ENCODE data around the gene DOCK11.
"Not testable (repeated sequence)": the region's sequence is repeated elsewhere in the genome, so short reads cannot be mapped to it uniquely, and the experiment has no call there.

The DOCK11 gene
- total RNA-seq, result 291 to 401 reads per million in 2 donors

DNA sequence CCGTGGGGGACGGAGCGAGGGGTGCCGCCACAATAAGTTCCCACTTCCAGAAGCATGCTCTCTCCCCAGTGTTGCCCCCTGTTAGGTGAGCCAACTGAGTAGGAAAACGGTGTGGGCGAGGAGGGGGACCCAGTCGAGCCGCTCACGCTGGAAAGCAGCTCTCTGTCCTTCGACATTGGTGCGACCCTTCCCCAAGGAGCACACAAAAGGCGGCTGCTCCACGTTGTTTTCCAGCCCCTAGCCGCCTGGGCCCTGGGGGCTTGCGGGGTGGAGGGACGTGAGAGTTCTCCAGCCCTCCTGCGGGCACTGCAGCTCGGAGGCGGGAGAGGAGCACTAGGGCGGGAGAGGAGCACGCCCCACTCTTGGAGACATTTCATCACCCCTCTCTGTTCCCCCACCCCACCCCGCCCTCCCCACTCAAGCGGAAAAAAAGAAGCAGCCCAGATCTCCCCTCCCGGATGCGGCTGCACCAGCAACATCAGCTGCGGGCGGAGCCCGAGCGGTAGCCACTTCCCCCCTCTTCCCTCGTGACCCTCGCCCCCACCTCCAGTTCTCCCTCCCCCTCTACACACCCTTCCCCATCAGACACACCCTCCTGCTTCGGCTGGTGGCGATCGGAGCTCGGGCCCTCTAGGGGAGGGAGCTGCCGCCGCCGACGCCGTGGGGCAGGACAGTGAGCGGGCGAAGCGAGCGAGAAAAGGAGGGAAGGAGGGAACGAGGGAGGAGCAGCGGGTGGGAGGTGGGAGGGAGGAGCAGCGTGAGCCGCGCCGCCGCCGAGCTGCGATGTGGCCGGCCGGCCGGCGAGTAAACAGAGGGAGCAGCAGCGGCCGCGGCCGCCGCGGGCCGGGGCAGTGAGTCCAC is at the start of gene DOCK11:
Gene DOCK11, plus strand, starts transcription at position 755 of the 861 bp plus-strand sequence. CDS start 157 bp downstream, outside the sequence.
- DNase-seq, result peak; percentile 57 to 95 (median 74)

DNA sequence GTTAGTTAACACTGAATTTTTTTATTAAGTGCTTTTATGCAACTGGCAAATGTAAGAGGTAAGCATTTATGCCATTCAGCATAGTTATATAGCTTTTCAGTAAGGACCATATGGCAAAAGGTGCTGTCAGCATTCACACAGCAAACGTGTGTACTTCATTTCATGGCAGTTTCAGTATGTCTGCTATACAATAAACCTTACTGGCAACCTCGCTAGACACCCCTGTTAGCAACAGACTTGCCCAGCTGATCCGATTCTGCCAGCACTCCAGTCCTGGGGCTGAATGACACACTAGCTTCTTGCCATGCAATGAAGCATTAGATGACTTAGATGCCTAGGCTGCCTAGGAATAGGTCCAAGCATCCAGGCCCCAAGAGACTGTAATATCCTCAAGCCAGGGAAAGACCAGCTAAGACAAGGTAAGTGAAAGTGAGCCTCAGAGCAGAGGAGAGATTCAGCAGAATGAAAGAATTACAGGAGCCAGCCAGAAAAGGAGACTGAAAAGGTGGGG is 47.3 kb upstream of the DOCK11 start:
- DNase-seq, result no peak

DNA sequence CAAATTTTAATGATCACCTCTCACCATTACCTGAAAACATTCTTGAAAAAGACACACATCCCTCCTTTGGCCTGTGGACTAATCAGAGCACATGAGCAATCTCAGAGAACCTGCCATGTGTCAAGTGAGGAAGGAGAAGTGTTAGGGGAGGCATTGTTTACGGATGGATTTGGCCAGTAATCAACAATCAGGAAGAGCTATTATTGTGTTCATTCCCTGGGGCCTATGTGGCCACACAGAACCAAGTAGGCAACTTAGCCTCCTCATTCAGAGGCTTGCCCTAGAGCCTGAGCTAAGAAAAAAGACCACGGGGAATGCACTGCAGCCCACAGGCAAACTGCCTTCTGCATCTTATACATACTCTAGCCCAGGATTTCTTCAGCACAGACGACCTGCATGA is 40.6 kb upstream of the DOCK11 start:
- no peak for DNase-seq

DNA sequence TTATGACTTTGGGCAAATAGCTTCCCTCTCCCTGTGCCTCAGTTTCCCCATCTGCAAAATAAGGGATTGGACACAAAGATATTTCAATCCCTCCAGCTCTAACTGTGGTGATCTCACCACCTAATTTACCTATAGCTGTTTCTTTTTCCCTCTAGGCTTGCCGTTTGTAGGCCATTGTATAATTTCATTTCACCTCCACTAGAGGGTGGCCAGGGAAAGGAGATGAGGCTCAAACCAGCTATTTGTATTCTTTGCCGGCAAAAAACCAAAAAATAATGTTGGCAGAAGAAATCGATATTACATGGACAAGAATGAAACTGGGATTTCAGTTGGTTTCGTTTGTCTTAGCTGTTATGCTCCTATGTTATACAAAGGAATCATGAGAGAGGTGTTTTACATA is 36.1 kb upstream of the DOCK11 start:
- peak in 3 of 5 experiments; percentile 3 to 53 (median 13) for DNase-seq

DNA sequence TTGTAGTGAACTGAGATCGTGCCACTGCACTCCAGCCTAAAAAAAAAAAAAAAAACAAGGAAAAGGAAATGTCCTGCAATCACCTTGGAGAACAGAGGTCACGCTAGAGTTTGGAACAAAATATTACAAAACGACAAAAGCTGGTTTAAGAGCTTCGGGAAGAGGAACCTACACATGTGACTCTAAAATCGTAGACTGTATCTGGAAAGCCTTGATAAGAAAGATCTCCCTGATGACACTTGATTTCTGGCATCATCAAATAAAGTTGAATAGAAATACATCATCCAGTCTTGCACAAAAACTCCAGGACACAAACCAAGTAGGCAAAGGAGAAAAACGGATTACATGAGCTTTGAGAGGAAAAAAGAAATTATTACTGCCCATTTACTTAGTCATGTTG is 31.1 kb upstream of the DOCK11 start:
- DNase-seq, result no peak

DNA sequence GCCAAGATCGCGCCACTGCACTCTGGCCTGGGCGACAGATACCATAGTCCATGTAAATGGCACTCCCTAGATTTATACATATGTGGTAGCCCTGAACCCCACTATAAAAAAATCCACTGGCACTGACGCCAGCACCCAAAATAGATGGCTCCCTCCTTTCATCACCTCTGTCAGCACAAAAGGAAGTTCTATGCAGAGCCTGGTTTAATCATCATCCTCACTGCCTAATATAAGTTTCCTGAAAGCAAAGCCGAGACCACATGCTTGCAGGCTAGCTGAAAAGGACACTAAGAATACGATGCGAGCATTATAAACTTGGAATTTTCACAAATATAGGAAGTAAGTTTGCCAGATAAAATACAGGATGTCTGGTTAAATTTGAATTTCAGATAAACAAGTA is 27.5 kb upstream of the DOCK11 start:
- DNase-seq, result no peak

DNA sequence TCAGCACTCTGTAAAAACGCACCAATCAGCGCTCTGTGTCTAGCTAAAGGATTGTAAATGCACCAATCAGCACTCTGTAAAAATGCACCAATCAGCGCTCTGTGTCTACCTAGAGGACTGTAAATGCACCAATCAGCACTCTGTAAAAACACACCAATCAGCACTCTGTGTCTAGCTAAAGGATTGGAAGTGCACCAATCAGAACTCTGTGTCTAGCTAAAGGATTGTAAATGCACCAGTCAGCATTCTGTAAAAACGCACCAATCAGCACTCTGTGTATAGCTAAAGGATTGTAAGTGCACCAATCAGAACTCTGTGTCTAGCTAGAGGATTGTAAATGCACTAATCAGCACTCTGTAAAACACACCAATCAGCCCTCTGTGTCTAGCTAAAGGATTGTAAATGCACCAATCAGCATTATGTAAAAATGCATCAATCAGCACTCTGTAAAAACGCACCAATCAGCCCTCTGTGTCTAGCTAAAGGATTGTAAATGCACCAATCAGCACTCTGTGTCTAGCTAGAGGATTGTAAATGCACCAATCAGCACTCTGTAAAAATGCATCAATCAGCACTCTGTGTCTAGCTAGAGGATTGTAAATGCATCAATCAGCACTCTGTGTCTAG is 24.8 kb upstream of the DOCK11 start:
- not testable (repeated sequence) for DNase-seq

DNA sequence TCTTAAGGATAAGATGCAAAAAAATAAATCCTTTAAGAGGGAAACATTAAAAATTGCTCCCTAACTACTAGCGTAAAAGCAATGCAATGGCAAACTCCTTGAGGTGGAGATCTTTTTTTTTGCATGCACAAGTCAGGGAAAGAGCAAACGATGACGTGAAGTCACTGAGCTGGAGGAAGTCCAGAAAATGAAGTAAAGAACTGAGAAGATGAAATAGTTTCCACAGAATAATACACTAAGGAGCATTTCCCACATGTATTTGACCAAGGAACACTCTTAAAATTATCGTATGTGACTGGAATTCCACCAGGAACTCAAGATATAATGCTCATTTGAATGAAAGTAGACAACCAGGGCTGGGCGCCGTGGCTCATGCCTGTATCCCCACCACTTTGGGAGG is 21.0 kb upstream of the DOCK11 start:
- DNase-seq, result no peak

DNA sequence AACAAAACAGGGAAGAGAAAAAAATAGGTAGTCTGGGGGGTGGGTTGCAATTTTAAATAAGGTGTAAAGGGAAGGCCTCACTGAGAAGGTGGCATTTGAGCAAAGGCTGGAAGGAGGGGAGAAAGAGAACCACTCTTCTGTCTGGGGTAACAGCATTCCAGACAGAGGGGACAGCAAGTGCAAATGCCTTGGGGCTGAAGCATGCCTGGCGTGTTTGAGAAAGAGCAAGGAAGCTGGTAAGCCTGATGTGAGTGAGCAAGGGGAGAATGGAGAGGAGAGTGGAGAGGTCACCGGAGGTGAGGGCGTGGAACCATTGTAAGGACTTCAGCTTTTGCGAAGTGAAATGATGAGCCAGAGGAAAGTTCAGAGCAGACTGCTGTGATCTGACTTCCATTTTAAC is 19.7 kb upstream of the DOCK11 start:
- no peak for DNase-seq

DNA sequence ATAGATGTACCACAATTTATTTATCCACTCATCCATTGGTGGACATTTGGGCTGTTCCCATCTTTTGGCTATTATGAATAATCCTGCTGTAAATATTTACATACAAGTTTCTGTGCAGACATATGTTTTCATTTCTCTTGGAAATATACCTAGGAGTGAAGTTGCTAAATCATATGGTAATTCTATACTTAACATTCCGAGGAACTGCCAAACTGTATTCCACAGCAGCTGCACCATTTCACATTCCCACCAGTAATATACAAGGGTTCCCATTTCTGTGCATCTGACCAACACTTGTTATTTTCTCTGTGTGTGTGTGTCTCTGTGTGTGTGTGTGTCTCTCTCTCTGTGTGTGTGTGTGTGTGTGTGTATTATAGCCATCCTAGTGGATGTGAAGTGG is 15.4 kb upstream of the DOCK11 start:
- DNase-seq, result no peak

DNA sequence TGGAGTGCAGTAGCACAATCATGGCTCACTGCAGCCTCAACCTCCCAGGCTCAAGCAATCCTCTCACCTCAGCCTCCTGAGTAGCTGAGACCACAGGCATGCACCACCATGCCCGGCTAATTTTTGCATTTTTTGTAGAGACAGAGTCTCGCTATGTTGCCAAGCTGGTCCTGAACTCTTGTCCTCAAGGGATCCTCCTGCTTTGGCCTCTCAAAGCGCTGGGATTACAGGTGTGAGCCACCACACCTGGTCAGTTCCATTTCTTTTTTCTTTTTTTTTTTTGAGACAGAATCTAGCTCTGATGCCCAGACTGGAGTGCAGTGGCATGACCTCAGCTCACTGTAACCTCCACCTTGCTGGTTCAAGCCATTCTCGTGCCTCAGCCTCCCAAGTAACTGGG is 13.2 kb upstream of the DOCK11 start:
- DNase-seq, result not testable (repeated sequence)

DNA sequence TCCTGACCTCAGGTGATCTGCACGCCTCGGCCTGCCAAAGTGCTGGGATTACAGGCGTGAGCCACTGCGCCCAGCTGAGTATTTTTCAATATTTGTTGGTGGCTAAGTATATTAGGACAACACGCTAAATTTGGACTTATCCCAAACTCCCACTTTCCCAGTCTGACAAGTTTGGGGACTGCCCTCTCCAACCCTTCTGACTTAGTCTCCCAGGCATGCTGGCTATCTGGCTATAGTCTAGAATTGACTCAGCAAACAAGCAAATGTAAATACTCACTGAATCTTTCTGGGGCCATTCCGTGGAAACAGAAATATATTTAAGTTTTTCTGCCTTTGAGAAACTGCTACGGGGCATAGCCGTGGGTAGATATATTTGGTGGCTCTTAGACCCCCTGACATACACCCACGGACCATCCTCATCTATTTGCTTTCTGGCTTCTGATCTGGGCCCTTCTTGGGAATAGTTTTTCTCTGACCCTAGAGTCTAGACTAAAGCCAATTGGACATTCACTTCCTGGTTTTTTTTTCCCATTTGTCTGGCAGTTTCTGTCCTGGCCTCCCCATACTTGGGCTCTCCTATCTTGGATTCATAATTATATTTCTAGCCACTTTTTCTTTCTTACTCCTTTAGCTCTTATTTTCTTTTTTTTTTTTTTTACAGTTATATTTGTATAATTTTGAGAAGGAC is 11.3 kb upstream of the DOCK11 start:
- no peak for DNase-seq

DNA sequence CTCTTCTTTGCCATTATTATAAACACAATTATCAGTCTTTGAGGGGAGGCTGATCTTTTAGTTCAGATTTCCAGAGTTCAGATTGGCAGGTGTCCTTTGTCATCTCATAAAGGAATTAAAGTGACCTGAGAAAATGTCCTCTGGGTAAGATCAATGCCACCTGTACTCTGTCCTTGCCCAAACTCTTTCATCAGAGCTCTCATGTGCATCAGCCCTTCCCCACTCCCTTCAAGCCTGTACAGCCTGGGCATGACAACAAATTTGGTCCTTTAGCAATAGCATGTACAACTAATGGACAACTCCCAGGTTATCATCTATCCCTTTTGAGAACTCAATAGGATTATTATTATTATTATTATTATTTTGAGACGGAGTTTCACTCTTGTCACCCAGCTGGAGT is 8.9 kb upstream of the DOCK11 start:
- not testable (repeated sequence) for DNase-seq

DNA sequence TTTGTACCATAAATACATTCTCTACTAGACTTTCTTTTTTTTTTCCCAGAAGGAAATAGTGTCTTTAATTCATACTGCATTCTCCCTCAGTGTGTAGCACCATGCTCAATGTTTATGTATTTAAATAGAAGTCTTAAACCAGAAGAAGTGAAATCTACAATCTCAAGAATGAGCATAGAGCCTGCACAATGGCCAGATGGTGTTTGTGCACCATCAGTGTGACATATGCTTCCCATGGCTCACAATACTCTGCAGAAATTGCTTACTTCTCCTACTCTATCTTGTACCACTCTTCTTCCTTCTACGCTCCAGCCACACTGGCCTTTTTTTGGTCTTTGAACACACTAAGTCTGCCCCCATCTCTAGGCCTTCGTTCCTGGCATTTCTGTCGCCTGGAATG is 2.6 kb upstream of the DOCK11 start:
- DNase-seq, result no peak

DNA sequence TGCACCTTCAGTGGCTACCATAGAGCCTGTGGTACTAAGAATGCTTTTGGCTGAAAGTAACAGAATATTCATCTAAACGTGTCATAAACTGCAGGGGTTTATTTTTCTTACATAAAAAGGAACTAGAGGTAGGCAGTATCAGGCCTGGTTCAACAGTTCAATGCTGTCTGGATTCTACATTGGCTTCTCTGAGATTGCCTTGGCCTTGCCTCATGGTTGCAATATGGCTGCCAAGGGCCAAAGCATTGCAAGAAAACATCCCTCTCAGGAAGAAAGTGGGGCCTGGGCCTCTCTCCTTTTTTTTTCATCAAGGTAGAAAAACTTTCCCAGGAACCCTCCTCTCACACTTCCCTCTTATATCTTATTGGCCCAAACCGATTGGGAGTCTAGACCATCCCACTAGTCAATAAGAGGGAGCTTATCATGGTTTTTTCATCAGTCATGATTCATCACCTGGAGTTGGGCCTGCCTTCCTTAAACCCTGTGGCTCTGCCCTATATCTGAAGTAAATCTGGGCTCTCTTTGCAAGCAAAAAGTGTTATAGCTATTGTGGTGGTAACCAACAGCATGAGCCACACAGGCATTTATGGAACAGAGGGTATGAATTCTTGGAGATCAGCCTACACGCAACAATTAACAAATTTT is 1.8 kb upstream of the DOCK11 start:
- DNase-seq, result no peak

DNA sequence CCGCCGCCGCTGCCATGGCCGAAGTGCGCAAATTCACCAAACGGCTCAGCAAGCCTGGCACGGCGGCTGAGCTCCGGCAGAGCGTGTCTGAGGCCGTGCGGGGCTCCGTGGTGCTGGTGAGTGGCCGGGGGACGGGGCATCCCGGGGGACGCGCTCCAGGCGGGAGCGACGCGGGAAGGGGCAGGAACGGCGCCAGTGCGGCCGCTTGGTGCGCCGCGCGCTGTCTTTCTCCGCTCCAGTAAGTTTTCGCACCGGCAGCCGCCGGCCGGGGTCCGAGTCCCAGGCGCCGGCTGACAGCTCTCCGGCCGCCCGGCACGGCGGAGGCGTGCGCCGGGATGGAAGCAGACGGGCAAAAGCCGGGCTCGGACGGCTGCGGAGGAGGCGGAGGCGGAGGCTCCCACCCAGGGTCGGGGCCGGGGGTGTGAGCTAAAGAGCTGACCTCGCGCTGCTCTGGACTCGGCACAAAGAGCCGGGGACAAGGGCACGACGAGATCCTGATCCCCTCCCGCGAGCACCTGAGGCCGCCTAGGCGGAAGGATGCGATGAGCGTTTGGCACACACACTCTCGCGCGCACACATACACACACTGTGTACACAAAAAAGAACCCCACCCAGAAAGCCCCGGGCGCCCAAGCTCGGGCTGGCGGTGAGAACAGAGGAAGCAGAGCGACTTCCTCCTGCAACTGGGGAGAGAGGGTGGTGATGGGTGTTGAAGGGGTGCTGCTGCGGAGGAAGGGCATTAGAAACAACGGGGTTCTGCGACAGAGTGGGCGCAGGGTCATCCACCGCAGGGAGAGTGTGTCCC is 545 bp downstream of the DOCK11 start:
- peak; percentile 37 to 93 (median 70) for DNase-seq

DNA sequence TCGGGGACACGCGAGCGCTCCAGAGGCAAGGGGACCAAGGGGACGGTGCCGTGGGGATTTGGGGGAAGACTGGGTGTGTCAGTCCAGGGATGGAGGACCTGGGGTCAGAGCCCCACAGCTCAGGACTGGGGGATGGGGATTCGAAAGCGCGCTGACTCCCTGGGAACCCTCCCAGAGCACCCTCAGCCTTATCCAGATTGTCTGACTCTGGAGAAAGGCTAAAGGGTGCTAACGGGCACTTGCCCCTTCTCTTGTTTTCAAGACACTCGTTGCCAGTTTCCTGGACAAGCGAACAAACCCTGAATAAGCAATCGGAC is 1.1 kb downstream of the DOCK11 start:
- no peak for DNase-seq

DNA sequence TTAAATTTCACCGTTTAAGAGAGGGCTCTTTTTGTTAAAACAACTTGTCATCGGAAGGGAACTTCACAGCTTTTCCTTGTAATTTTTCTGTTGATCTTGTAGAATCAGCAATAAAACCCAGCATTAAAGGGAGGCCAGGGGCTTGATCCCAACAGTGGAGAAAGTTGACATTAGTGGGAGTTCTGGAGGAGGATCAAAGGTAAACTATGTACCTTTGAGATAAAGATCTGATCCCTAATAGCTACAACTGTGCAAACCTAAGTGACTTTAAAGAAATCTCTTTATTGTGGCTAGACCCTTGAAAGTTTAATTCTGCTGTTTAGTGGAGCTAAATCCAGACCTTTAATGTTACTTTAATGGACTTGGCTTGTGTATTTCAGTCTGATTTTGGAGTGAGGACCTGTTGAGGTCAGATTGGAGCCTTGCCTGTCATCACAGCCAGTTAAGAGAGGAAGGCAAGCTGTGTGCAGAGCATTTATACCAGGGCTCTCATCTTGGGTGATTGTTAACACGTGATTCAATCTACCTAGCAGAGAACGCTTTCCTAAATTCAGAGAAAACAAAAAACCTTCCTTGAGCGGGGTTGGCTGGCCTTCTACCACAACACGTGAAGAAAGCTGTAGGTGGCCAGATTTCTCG is 1.7 kb downstream of the DOCK11 start:
- DNase-seq, result peak in 2 of 5 experiments; percentile 7 to 82

DNA sequence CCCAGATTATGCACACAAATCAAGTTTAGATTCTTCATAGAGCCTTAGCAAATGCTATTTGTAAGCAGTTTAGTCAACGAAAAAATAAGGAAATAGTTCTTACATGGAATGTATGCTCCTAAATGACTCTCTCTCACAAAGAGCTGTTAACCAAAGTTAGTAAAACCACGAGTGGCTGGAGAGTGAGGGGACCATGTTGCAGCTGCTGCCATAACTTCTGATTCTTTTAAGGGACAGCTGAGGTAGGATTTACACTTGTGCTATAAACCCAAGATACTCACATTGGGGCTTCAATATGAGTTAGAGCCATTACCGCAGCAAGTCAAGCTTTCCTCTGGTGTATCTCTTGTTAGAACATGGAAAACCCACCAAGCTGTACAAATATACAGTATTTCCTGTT is 2.7 kb downstream of the DOCK11 start:
- no peak for DNase-seq

DNA sequence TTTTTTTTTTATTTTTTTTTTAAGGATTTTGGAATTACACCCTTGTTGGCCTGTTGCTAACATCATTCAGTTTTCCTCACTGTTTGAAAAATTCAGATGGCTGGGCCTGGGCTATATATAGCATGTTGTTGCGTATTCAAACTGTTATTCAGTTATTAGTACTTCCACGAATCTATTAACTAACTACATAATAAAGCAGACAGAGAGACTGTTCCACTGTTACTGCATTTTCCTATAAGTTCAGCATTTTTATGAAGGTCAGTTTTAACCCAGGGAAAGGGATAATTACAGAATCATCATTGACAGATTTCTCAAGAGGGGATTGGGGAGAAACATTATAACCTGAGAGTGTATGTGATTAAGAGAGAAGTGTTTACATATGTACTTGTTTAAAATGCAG is 3.1 kb downstream of the DOCK11 start:
- no peak for DNase-seq

DNA sequence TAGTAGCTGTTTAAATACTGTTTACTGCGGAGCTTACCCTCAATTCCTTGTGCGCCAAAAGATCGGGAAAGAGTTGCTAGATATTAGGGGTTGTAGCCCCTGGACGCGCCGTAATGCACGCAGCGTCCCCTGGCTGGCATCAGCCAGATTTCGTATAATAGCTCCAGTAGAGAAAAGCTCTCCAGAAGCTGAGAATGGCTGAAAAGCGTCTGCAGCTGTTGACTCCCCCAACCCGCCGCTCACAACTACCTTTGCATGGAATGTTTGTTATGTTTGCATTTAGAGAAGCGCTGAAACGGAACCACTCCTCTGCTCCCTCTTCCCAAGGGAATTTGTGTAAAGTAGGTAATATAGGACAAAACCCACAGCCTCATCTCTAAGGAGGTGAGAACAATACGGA is 3.7 kb downstream of the DOCK11 start:
- DNase-seq, result no peak

Data from T-helper 2 cell (primary cell).